Placental epithelial cell (primary cell): Measurements from ENCODE around the gene PABPC5. TPM values are rescaled to one million over a fixed set of nuclear protein-coding genes. Genes with fewer than 3 reads are reported as not detected.

Experiments
- small RNA-seq: library from RNA; depleted of rRNA; stranded (forward); fragments of <200 nt; gene quantifications from one replicate; pipeline ENCODE3, GENCODE V24; 2012
- total RNA-seq: library from RNA; depleted of rRNA; stranded (reverse); fragments of >200 nt; gene quantifications from 2 replicates; pipeline ENCODE4 v1.2.3, GENCODE V29; 2012

PABPC5 gene
- 1.2 and 2.4 TPM in 2 replicates for total RNA-seq

DNA sequence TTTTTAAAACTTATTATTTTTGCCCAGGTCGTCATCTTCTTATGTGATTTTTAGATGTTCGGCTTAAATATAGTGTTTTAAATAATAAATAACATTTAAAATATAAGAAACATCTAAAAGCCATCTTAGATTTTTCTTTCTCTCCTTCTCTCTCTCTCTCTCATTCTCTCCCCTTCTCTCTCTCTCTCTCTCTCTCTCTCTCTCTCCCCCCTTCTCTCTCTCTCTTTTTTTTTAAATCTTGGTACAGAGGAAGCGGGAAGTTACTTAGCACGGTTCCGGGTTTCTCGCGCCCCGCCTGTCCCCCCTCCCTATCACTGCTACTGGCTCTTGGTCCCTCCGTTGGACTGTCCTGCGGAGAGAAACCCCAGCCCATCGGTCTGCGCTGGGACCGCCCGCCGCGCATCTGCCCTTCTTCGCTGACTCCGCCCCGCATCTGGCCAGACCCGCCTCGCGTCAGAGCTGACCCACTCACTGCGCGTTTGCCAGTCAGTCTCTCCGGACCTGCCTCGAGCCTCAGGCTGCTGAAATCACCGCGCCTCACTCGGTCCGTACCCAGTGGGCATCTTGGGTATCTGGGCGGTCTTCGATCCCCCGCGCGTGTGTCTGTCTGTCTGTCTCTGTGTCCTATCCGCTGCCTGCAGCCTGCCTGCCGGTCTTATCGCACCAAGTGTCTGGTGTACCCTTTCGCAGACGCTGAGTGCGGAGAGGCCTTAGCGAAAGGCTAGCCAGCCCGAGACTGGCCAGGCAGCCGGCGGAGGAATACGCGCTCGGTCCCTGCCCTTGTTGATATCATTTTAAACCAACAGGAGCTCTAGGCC lies at the start of gene PABPC5:
Gene PABPC5 (plus strand): TSS at position 489 of the 818 bp plus-strand sequence. CDS start 739 bp downstream, outside the sequence.

Small RNA genes lying within 50 kb of the gene (small RNA-seq; reads per million reads assigned to genes)
- gene AL662874.1, result not detected
